GM12865 (cell line): ENCODE measurements around the gene SMIM13.

Source experiments
- DNase-seq: peaks from one replicate; pipeline ENCODE4 v3.0.0; 2010; ENCODE audit warnings: low read depth
- H3K4me3 ChIP-seq: 2 replicates; pipeline ENCODE4 v1.5.1; 2011; ENCODE audit warnings: mild to moderate bottlenecking, low read depth, low read length, control low read depth
- TF ChIP-seq, protein P1 (sequence below): IDR thresholded peaks from 2 replicates; pipeline ENCODE4 v1.5.1; 2011; ENCODE audit warnings: low read length, control low read depth, low read depth, inconsistent platforms; ENCODE audit not compliant: insufficient read depth; ENCODE audit errors: missing control alignments

SMIM13 gene

DNA sequence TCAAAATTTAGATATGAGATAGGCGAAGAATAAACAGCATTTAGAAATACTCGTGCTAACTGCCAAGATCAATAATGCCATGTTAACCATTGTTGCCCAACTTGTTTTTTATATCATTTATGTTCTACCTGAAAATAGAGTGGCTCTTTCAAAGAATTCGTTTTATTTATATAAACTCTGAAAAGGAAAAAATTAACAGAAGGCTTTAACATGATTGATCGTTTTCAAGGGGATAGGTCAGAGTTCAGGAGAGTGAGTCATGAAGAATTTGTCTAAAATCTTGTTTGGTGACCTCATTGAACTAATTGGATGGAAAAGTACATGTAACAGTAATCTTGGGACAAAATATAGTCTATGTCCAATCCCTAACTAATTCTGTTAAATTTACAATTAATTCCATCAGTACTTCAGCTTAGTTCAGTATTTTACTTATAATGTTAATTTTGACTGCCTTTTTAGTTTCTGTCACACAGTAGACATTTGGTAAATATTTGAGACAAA is 38.5 kb upstream of the SMIM13 start:
- TF ChIP-seq, protein P1, sequence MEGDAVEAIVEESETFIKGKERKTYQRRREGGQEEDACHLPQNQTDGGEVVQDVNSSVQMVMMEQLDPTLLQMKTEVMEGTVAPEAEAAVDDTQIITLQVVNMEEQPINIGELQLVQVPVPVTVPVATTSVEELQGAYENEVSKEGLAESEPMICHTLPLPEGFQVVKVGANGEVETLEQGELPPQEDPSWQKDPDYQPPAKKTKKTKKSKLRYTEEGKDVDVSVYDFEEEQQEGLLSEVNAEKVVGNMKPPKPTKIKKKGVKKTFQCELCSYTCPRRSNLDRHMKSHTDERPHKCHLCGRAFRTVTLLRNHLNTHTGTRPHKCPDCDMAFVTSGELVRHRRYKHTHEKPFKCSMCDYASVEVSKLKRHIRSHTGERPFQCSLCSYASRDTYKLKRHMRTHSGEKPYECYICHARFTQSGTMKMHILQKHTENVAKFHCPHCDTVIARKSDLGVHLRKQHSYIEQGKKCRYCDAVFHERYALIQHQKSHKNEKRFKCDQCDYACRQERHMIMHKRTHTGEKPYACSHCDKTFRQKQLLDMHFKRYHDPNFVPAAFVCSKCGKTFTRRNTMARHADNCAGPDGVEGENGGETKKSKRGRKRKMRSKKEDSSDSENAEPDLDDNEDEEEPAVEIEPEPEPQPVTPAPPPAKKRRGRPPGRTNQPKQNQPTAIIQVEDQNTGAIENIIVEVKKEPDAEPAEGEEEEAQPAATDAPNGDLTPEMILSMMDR, result no peak
- H3K4me3 ChIP-seq, result no peak overlapping the region

DNA sequence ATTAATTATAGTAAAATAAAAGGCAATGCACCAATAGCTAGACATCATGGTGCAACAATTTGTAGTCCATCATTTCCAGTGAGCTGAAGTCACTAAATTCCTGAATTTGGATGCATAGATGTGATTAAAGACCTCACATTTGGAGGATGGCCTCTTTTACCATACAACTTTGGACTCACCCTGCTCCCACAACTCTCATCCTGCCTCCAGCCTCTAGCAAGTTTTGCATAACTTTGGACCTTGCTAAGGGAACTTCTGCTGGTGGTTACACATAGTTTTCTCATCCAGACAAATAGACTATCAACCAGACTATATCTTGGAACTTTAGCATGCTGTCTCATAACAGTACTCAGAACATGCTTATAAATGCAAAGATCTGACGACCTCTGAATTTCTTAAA is 36.8 kb upstream of the SMIM13 start:
- no peak overlapping the region for H3K4me3 ChIP-seq
- TF ChIP-seq, protein P1, result no peak
- no peak for DNase-seq

More for the DNA sequence above, 38.5 kb upstream of the SMIM13 start:
- no peak for DNase-seq

DNA sequence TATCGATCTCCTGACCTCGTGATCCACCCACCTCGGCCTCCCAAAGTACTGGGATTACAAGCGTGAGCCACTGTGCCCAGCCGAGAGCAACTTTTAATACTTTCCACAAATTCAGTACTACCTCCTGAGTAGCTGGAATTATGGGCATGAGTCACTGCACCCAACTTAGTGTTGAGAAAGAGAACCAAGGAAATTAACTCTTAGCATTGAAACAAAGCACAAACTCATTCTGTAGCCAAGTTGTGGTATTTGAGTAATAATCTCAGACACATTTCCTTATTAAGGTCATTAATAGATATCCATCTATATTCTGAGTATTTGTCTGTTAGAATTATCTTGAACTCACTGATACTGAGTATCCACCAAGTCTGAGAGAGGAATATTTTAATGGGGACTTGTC is 35.2 kb upstream of the SMIM13 start:
- TF ChIP-seq, protein P1, result no peak
- no peak for DNase-seq
- H3K4me3 ChIP-seq, result no peak overlapping the region

DNA sequence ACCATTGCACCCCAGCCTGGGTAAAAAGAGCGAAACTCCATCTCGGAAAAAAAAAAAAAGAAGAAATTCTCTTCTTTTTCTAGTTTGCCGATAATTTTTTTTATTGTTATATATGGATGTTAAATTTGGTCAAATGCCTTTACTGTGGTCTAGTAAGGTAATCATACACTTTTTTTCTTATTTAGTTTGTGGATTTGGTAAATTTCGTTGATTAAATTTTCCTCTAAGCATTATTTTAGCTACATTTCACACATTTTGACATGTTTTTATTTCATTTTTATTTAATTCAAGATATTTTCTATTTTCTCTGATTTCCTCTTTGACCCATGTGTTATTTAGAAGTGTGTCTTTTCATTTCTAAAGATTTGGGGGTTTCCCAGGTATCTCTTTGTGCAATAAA is 31.6 kb upstream of the SMIM13 start:
- TF ChIP-seq, protein P1, result no peak
- H3K4me3 ChIP-seq, result no peak overlapping the region
- no peak for DNase-seq

DNA sequence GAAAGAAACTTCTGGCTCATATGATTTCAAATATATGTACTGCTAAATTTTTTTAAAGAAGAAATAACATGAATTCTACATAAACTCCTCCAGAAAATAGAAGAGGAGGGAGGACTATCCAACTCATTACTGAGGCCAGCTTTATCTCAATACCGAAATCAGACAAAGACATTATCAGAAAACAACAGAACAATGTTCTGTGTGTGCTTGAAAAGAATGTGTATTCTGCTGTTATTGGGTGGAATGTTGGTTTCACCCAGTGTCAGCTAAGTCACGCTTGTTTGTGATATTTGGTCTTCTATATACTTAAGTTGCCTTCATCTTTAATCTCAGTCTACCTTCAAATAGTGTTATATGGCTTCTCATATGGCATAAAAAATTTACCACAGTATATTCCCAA is 30.9 kb upstream of the SMIM13 start:
- no peak for DNase-seq
- H3K4me3 ChIP-seq, result no peak overlapping the region
- TF ChIP-seq, protein P1, result no peak

DNA sequence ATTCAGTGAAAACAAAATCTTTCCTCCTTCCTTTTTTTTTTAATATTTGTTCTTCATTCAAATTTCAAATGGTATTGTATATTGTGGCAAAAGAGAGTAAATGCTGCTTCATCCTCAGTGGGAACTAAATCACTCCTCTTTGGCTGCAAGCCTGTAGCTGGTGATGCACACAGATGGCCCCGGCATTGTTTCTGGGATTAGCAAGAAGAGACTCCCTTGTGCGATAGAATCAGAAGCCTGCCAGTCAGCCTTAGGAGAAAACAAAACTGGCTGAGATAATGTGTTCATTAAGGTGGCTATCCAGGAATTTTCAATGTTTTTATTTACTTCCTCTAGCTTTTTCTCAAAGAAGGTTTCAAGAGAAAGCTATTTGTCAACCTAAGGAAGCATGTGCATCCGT is 28.8 kb upstream of the SMIM13 start:
- TF ChIP-seq, protein P1, result no peak
- no peak for DNase-seq
- H3K4me3 ChIP-seq, result no peak overlapping the region

DNA sequence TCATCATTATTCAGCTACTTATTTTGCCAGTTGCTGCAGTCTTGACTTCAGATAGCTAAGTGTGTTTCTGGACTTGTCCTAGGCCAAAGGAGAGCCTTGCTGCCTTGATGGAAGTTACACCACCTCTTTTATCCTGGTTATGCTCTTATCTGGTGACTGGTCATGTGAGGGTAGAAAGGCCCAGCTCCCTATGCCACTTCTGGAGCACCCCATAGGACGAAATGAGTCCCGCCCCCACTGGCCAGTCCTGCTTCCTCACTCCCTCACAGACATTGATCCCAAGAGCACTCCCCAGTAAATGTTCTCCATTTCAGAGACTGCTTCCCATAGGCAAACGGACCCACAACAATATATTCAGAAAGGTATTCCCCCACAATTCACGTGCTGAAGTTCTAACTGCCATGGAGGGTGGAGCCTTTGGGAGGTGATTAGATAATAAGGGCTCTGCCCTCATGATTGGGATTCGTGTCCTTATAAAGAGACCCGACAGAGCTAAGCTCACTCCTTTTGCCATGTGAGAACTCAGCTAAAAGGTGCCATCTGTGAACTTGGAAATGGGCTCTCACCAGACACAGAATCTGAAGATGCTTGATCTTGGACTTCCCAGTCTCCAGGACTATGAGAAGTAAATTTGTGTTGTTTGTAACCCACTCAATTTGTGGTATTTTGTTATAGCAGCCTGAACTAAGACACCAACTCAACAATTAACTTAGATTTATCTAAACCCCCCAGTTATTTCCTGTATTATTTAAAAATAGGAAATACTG is 28.0 kb upstream of the SMIM13 start:
- TF ChIP-seq, protein P1, result no peak
- H3K4me3 ChIP-seq, result no peak overlapping the region
- no peak for DNase-seq
